HG02678 (cell line): ENCODE measurements around the gene SMAGP.
"Not testable (repeated sequence)": the region's sequence is repeated elsewhere in the genome, so short reads cannot be mapped to it uniquely, and the experiment has no call there.

Experiments
- ATAC-seq: cut with Tn5 transposase; IDR thresholded peaks from one replicate; pipeline ENCODE4 v1.9.1; 2021; ENCODE audit warnings: mild to moderate bottlenecking, moderate library complexity; ENCODE audit not compliant: unreplicated experiment

The SMAGP gene

GRCh38 chr12:51270067-51270950 is at the start of gene SMAGP:
Gene SMAGP, minus strand, starts transcription at chr12:51270415. Its CDS starts 1,137 bp downstream, at chr12:51269278.
- peak; percentile 69 for ATAC-seq

- ATAC-seq = peak; percentile 49
Measured at GRCh38 chr12:51318846-51319599, 48.8 kb upstream of the SMAGP start.

- ATAC-seq = not testable (repeated sequence)
Measured at GRCh38 chr12:51318057-51318806, 48.0 kb upstream of the SMAGP start.

GRCh38 chr12:51311389-51311788 is 41.2 kb upstream of the SMAGP start:
- no peak for ATAC-seq

- no peak for ATAC-seq
Measured at GRCh38 chr12:51307655-51308593, 37.7 kb upstream of the SMAGP start.

DNA sequence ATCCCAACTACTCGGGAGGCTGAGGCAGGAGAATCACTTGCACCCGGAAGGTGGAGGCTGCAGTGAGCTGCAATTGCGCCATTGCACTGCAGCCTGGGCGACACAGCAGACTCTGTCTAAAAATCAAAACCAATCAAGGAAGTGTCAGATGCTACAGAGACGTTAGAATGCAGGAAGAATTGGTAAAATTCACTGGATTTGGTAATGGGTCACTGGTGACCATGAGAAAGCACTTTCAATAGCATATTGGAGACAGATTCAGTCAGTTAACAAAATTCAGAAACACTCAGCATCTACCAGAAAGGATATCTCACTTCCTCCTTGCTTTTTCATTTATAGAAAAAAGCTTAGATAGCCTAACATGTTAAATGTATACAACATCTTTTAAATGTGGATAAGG is 36.3 kb upstream of the SMAGP start:
- ATAC-seq = no peak

GRCh38 chr12:51300768-51301167 is 30.6 kb upstream of the SMAGP start:
- ATAC-seq = not testable (repeated sequence)

DNA sequence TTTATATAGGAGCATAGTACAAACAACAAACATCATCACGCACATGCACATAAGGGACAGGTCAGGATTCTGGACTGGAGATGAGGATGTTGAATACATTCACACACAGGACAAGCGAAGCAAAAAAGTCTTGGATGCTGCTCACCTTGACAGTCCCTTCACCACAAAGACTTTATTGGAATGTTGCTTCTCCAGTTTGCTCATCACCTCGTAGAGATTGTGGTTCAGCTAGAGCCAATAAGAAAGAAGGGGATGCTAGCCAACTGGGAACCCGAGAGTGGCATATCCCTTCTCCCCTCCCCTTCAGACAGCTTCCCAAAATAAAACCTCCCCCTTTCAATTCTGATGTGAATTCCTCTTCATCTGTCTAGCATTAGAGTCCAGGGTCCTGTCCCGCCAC is 25.4 kb upstream of the SMAGP start:
- ATAC-seq = no peak

DNA sequence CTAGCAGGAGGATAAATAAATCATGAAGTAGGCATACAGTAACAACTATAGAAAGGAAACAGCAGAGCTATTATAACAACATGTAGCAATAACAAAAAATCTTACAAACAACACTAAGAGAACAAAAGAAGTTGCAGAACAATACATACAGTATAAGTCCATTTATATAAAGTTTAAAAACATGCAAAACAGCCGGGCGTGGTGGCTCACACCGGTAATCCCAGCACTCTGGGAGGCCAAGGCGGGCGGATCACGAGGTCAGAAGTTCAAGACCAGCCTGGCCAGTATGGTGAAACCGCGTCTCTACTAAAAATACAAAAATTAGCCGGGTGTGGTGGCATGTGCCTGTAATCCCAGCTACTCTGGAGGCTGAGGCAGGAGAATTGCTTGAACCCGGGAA is 23.9 kb upstream of the SMAGP start:
- not testable (repeated sequence) for ATAC-seq

- no peak for ATAC-seq
Measured at GRCh38 chr12:51293696-51294095, 23.5 kb upstream of the SMAGP start.

GRCh38 chr12:51291603-51292513 is 21.6 kb upstream of the SMAGP start:
- ATAC-seq = not testable (repeated sequence)

- no peak for ATAC-seq
Measured at GRCh38 chr12:51285843-51286242, 15.6 kb upstream of the SMAGP start.

DNA sequence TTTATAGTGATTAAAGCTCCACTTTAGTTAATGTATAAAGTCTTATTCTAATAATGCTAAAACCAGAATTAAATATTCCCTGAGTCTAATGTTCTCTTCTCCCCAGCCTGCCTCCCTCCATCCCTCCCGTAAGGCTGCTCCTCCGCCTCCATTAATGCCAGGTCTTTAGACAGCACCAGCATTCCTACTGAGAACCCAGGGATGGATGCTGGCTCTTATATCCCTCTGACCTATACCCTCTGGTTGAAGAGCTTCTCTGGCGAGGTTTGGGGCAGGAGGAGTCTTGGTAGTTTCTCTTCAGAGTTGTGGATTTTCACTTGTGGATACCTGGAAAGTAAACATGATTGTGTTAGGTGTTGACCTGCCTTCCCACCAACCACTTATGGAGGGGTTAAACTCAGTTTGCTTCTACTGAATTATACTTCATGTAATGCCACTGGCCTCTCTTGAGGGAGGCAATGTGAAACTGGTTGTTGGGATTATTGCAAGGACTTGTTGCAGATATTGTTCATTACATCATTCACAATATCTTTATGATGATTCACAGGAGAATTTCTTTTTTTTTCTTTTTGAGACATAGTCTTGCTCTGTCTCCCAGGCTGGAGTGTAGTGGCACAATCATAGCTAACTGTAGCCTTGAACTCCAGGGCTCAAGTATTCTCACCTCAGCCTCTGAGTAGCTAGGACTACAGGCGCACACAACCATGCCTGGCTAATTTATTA is 11.1 kb upstream of the SMAGP start:
- no peak for ATAC-seq

DNA sequence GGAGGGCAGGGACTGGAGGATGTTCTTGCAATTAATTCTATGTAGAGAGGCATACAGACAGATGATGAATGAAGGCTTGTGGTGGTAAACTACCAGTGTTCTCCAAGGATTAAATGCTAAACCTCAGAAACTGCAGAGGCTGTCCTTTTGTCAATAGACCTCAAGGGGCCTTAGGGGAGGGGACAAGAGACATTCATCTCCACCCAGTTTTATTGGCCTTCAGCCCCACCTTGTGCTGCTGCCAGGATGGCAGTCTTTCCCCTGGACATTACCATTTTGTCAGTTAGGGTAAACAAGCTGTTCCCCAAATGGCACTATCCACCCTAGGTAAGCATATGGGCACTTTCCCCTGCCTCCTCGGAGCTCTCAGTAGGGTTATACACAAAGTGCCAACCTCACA is 4.9 kb upstream of the SMAGP start:
- no peak for ATAC-seq

DNA sequence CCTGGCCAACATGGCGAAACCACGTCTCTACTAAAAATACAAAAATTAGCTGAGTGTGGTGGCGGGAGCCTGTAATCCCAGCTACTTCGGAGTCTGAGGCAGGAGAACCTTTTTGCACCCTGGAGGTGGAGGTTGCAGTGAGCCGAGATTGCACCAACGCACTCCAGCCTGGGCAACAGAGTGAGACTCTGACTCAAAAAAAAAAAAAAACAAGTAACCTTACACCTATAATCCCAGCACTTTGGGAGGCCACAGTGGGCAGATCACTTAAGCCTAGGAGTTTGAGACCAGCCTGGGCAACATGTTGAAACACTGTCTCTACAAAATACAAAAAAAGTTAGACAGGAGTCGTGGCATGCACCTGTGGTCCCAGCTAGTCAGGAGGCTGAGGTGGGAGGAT is 2.6 kb upstream of the SMAGP start:
- ATAC-seq = not testable (repeated sequence)

DNA sequence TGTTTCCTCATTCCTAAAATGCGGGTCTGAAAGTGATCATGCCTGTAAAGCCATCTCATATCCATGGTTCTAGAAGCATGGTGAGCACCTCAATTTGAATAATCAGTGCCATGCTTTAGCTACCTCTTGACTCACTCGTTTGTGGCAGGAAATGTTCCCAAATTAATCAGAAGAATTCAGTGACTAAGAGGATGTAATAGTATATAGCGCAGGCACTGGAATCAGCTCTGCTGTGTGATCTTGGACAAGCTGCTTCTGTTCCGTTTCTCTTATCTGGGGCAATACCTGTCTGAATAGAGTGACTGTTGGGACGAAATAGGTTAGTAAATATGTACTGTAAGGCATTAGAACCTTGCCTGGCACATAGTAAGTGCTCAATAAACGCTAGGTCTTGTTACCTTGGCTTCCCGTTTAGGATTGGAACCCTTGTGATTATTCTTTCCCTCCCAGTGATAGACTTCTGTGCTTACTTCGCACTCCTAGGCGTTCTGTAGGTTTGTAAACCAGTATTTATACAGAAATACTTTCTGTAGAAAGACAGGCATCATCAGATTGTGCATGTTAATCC is 820 bp upstream of the SMAGP start:
- ATAC-seq = no peak

- peak; percentile 43 for ATAC-seq
Measured at GRCh38 chr12:51269174-51270066, 795 bp downstream of the SMAGP start.
